Thyroid gland (tissue), 4 donors: ENCODE data around the gene LUC7L.

Source experiments
- CTCF ChIP-seq, 6 experiments: fragments of 200-600 bp in 3 of 6; fragments of 450-650 bp in 3 of 6; sonication (generic) in 3 of 6; IDR thresholded peaks; one replicate each; pipeline ENCODE4 v1.5.1; 2016 to 2019; ENCODE audit warnings: antibody characterized with exemption in 6 of 6, mild to moderate bottlenecking in 2 of 6, inconsistent platforms in 1 of 6, moderate library complexity in 1 of 6
- POLR2A ChIP-seq, 2 donors: fragments of 450-650 bp; IDR thresholded peaks; one replicate each; pipeline ENCODE4 v1.6.1; 2017; ENCODE audit warnings: antibody characterized with exemption in 2 of 2, mild to moderate bottlenecking in 2 of 2, moderate library complexity in 1 of 2

GRCh38 chr16:259226-259625 lies 30.0 kb upstream of the LUC7L start:
- no peak for TF ChIP-seq CTCF (IDR thresholded peaks at IDR 0.05)
- TF ChIP-seq POLR2A (IDR thresholded peaks at IDR 0.05): no peak
